ENCODE measurements around the gene ADAMTS2.

DNA sequence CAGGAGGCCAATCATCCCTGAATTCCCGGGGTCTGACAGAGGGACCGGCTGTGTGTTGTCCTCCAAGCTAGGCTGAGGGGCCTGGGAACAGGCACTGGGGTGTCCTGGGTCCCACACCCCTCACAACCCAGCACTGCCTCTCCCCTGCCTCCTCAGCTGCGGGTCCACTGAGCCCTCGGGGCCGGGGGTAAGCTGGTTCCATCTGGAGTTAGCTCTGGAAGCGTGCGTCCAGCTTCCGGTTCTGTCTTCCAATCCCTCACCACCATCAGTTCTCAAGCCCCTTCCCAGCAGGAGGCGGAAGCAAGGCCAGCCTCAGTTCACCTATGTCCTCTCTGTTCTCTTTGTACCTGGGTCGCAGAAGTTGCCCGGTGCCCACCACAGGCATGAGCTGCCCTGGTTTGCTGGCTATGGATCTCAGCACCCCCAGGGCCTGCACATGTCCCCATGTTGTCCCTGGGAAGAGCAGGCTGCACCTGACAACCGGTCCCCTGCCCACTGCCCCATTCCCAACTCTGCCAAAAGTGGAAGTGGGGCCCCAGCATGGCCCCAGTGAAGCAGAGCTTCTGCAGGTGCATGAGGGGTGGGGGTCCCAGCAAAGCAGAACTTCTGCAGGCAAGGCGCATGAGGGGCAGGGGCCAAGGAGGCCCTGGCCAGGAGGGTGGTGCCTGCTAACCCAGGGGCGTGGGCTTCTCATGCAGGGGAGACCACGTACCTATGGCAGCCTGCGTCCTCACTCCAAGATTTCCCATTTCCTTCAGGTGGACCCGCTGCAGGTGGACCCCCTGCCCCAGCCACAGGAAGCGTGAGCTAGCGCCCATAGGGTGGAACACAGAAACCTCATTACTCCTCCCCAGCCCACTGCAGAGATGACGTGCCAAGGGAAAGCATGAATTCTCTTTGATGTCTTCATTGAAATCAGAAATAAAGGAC lies 173.2 kb downstream of the ADAMTS2 start:
- no peak for TF ChIP-seq EZH2 (IDR thresholded peaks at IDR 0.05; ENCODE audit: borderline replicate concordance, low read depth, low read length, severe bottlenecking)
- TF ChIP-seq, protein P1, sequence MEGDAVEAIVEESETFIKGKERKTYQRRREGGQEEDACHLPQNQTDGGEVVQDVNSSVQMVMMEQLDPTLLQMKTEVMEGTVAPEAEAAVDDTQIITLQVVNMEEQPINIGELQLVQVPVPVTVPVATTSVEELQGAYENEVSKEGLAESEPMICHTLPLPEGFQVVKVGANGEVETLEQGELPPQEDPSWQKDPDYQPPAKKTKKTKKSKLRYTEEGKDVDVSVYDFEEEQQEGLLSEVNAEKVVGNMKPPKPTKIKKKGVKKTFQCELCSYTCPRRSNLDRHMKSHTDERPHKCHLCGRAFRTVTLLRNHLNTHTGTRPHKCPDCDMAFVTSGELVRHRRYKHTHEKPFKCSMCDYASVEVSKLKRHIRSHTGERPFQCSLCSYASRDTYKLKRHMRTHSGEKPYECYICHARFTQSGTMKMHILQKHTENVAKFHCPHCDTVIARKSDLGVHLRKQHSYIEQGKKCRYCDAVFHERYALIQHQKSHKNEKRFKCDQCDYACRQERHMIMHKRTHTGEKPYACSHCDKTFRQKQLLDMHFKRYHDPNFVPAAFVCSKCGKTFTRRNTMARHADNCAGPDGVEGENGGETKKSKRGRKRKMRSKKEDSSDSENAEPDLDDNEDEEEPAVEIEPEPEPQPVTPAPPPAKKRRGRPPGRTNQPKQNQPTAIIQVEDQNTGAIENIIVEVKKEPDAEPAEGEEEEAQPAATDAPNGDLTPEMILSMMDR (IDR thresholded peaks at IDR 0.05; ENCODE audit: borderline replicate concordance, extremely low read depth, low read length, poor library complexity, severe bottlenecking): no peak

All from DND-41 (cell line).